ENCODE measurements around the gene STS. TPM values are rescaled to one million over a fixed set of nuclear protein-coding genes. Genes with fewer than 3 reads are reported as not detected.

Gene STS
- total RNA-seq (2012; rRNA removed) = 3.4 and 3.6 TPM in 2 replicates
- 2.4 and 2.6 TPM in 2 replicates for polyA plus RNA-seq (2012; rRNA removed)
- polyA plus RNA-seq (2012; cell fraction: cytosol; rRNA removed) = 0.96 and 1.2 TPM in 2 replicates
- polyA plus RNA-seq (2012; cell fraction: nucleus; rRNA removed; ENCODE audit: low replicate concordance) = 0.35 and 1.4 TPM in 2 replicates
- Bru-seq, nascent RNA = percentile 47 among the genes with signal in this experiment
- BruChase-seq, experiment 1, labeled RNA remaining after a 6-hour chase = percentile 44 among the genes with signal in this experiment
- percentile 38 among the genes with signal in this experiment for BruChase-seq, experiment 2, labeled RNA remaining after a 2-hour chase
- long read RNA-seq, partial matches to known transcripts = 2 of 13 reads
- long read RNA-seq, other reads (novel, unspliced or antisense) = 11 of 13 reads

- H4K91ac ChIP-seq (ENCODE audit: insufficient read depth, low read depth, low read length) = peak within 1 kb of the TSS; percentile 94
- H3K27me3 ChIP-seq (ENCODE audit: control insufficient read depth, insufficient read depth, low read length) = no peaks in the 10 kb centered on the region
- peak within 1 kb of the TSS; percentile 81; the same call in 1 of the 3 replicates for H2BK15ac ChIP-seq (ENCODE audit: low read depth, low read length)
- no peaks in the 10 kb centered on the region for H3K36me3 ChIP-seq (ENCODE audit: control insufficient read depth, insufficient read depth, low read length)
- CTCF ChIA-PET = no interaction called here
- H3K9ac ChIP-seq (ENCODE audit: low read depth, low read length) = peak within 1 kb of the TSS; percentile 84
- H4K8ac ChIP-seq (ENCODE audit: low read depth in 2 of 2, low read length in 2 of 2) = peak within 1 kb of the TSS; percentile 71 to 97
- WGBS, 2 experiments (ENCODE audit: extremely low coverage in 2 of 2, insufficient read length in 1 of 2) = 2% methylated on average over 15 of the region's 61 CpGs; no CpG with 5 or more reads in 1 of the 2 experiments
- H4K5ac ChIP-seq (ENCODE audit: low read depth, low read length) = peak within 1 kb of the TSS; percentile 68
- peak within 1 kb of the TSS; percentile 70 for H3K4me3 ChIP-seq (ENCODE audit: insufficient read depth, low read depth, low read length)
- H3K79me1 ChIP-seq (ENCODE audit: low read depth in 1 of 2, low read length in 2 of 2) = peaks cover 9 to 27% of the 10 kb centered on the region in 2 experiments; a peak in 3 of 4 replicates
- POLR2A ChIA-PET (ENCODE audit: unreplicated experiment) = no interaction called here
- in situ Hi-C loops (cut with MboI; ENCODE audit: low sequenced_read_pairs) = no loop called here
- peak within 1 kb of the TSS; percentile 90 for H3K4ac ChIP-seq (ENCODE audit: low read depth, low read length)
- ATAC-seq (ENCODE audit: low read depth) (peak; percentile 58), DNase-seq (peak; percentile 14)
- H2BK20ac ChIP-seq (ENCODE audit: low read depth, low read length) = no peak within 1 kb of the TSS; the same call in 1 of the 2 replicates
- peak within 1 kb of the TSS; percentile 85 for H3K27ac ChIP-seq (ENCODE audit: insufficient read depth, low read length)
- TF ChIP-seq MAZ (IDR thresholded peaks at IDR 0.05; ENCODE audit: borderline replicate concordance, low read depth, low read length) = no peak
- peak; percentile 76 for TF ChIP-seq MXI1 (IDR thresholded peaks at IDR 0.05; ENCODE audit: borderline replicate concordance, low read depth, low read length)
- no peak for TF ChIP-seq SMC3 (IDR thresholded peaks at IDR 0.05; ENCODE audit: low read depth, low read length)
- H2AFZ ChIP-seq (replicated peaks; ENCODE audit: low read length, poor library complexity) = peak within 1 kb of the TSS; percentile 98
- H3K18ac ChIP-seq (ENCODE audit: low read depth, low read length) = peak within 1 kb of the TSS; percentile 71
- H2AK5ac ChIP-seq (ENCODE audit: low read depth, low read length) = peak within 1 kb of the TSS; percentile 75
- H3K4me1 ChIP-seq (ENCODE audit: control insufficient read depth, insufficient read depth, low read length) = peaks cover 4% of the 10 kb centered on the region; the same call in 1 of the 2 replicates
- peaks cover 4% of the 10 kb centered on the region; the same call in 1 of the 2 replicates for H4K20me1 ChIP-seq (ENCODE audit: insufficient read depth, low read length)
- no peaks in the 10 kb centered on the region for H3K9me3 ChIP-seq (ENCODE audit: control insufficient read depth, insufficient read depth, low read length)
- peak within 1 kb of the TSS; percentile 95 for H3K23ac ChIP-seq (ENCODE audit: low read depth, low read length)
- BruUV-seq (replicated peaks) = no TSS peak
- H3K14ac ChIP-seq (replicated peaks; ENCODE audit: low read depth, low read length) = peak within 1 kb of the TSS; percentile 94
- H3K4me2 ChIP-seq (ENCODE audit: low read depth, low read length) = peak within 1 kb of the TSS; percentile 91
- intact Hi-C loops (cut with micrococcal nuclease) = loop anchor here (5.0 kb wide), 1 partner anchor 440 kb away; no protein-coding TSS in a partner anchor
- peak within 1 kb of the TSS; percentile 90 for H2BK5ac ChIP-seq (ENCODE audit: low read depth, low read length, poor library complexity, severe bottlenecking)
- peak within 1 kb of the TSS; percentile 98 for H2AK9ac ChIP-seq (replicated peaks; ENCODE audit: low read depth, low read length, poor library complexity)
- H2BK120ac ChIP-seq (ENCODE audit: low read depth, low read length) = peak within 1 kb of the TSS; percentile 88
- H3K56ac ChIP-seq (ENCODE audit: extremely low read depth, insufficient read depth, low read length) = peak within 1 kb of the TSS; percentile 77
- dilution Hi-C loops (cut with HindIII; ENCODE audit: low sequenced_read_pairs, unreplicated experiment) = no loop called here
- H3K9me1 ChIP-seq (ENCODE audit: insufficient read depth, low read length) = peaks cover 2% of the 10 kb centered on the region; the same call in 1 of the 2 replicates
Measured at GRCh38 chrX:7147413-7147977, at the start of gene STS. Gene STS, plus strand, starts transcription at chrX:7147712. Its CDS starts 105,488 bp downstream, at chrX:7253200.

Data from IMR-90 (cell line).